SK-N-SH treated with all-trans-retinoic acid at 6 μM for 48 hours (cell line): Measurements from ENCODE around the gene MYH9.

Source experiments
- ARNTL ChIP-seq: fragments of 450-650 bp; formaldehyde crosslinking; IDR thresholded peaks from 2 replicates; pipeline ENCODE4 v1.5.0; 2020; ENCODE audit warnings: low read depth, mild to moderate bottlenecking, moderate library complexity, borderline replicate concordance
- PATZ1 ChIP-seq: fragments of 250-450 bp; sonication (Bioruptor Pico); IDR thresholded peaks from 2 replicates; pipeline ENCODE4 v1.8.0; 2020; ENCODE audit warnings: mild to moderate bottlenecking, moderate library complexity, borderline replicate concordance
- TCF4 ChIP-seq: fragments of 250-450 bp; sonication (Bioruptor Pico); IDR thresholded peaks from 2 replicates; pipeline ENCODE4 v1.8.0; 2021; ENCODE audit warnings: mild to moderate bottlenecking, moderate library complexity, borderline replicate concordance
- TOX ChIP-seq: fragments of 250-450 bp; sonication (Bioruptor Pico); IDR thresholded peaks from 2 replicates; pipeline ENCODE4 v1.8.0; 2021; ENCODE audit warnings: mild to moderate bottlenecking, moderate library complexity, borderline replicate concordance
- ZFP3 ChIP-seq: fragments of 250-450 bp; sonication (Bioruptor Pico); IDR thresholded peaks from 2 replicates; pipeline ENCODE4 v1.5.0; 2020; ENCODE audit warnings: mild to moderate bottlenecking, moderate library complexity
- ZFP30 ChIP-seq: fragments of 450-650 bp; formaldehyde crosslinking; IDR thresholded peaks from 2 replicates; pipeline ENCODE4 v1.5.0; 2022; ENCODE audit warnings: mild to moderate bottlenecking, moderate library complexity
- ZNF70 ChIP-seq: fragments of 450-650 bp; formaldehyde crosslinking; IDR thresholded peaks from 2 replicates; pipeline ENCODE4 v1.5.0; 2020; ENCODE audit warnings: mild to moderate bottlenecking, moderate library complexity

- TF ChIP-seq ARNTL (CRISPR knock-in tag) (no peak), PATZ1 (no peak), TCF4 (CRISPR knock-in tag) (no peak), ZFP30 (CRISPR knock-in tag) (no peak), TOX (CRISPR knock-in tag) (no peak), ZFP3 (CRISPR knock-in tag) (no peak), ZNF70 (CRISPR knock-in tag) (no peak)
Observed at GRCh38 chr22:36308880-36309279, 78.9 kb downstream of the MYH9 start.
